Left lung (tissue), 10 donors: Measurements from ENCODE around the gene EIF2S2. TPM values are rescaled to one million over a fixed set of nuclear protein-coding genes. Genes with fewer than 3 reads are reported as not detected.

ENCODE experiments used
- ATAC-seq: fragments of 200-7000 bp; cut with Tn5 transposase; one replicate; pipeline ENCODE4 v1.9.1; 2020; ENCODE audit warnings: moderate library complexity
- DNase-seq, 4 donors: peaks; one replicate each; pipeline ENCODE4 v3.0.0-alpha.2; 2013 to 2020
- H3K27ac ChIP-seq, 2 donors: fragments of 200-600 bp; sonication (generic) in 1 of 2; one replicate each; pipeline versions ENCODE4 v1.5.0 to v1.8.0; 2020 to 2021
- H3K27me3 ChIP-seq, 2 donors: fragments of 200-600 bp; sonication (generic) in 1 of 2; one replicate each; pipeline versions ENCODE4 v1.5.0 to v1.8.0; 2020 to 2021
- H3K36me3 ChIP-seq, 2 donors: fragments of 200-600 bp; sonication (generic) in 1 of 2; one replicate each; pipeline versions ENCODE4 v1.5.0 to v1.8.0; 2020 to 2021
- H3K4me1 ChIP-seq, 2 donors: fragments of 200-600 bp; one replicate each; pipeline ENCODE4 v1.8.0; 2021
- H3K4me3 ChIP-seq, 2 donors: fragments of 200-600 bp; sonication (generic) in 1 of 2; one replicate each; pipeline versions ENCODE4 v1.5.0 to v1.8.0; 2020 to 2021; ENCODE audit warnings: mild to moderate bottlenecking in 1 of 2
- H3K9me3 ChIP-seq, 2 donors: fragments of 200-600 bp; sonication (generic) in 1 of 2; one replicate each; pipeline versions ENCODE4 v1.5.0 to v1.8.0; 2020 to 2021
- CTCF ChIP-seq, 2 donors: fragments of 200-600 bp; sonication (generic) in 1 of 2; IDR thresholded peaks; one replicate each; pipeline versions ENCODE4 v1.5.0 to v1.8.0; 2021; ENCODE audit warnings: antibody characterized with exemption in 2 of 2
- intact Hi-C, 2 donors: fragments of 100-400 bp; cut with DNase I; formaldehyde crosslinking; loops; one replicate each; pipeline versions ENCODE4 v1.11.2 to v1.14.2; 2022
- polyA plus RNA-seq, 6 donors: library from polyadenylated mRNA; unstranded; fragments of 120-200 nt; gene quantifications; one replicate each; pipeline ENCODE4 v1.2.1, GENCODE V29; 2013; ENCODE audit not compliant: insufficient read length in 6 of 6
- total RNA-seq, 2 donors: library from RNA; stranded (reverse); fragmentation: NEBNext Ultra II Directional; extraction: Animal tissue kit (Norgen Biotek cat#: 25700); gene quantifications; one replicate each; pipeline ENCODE4 v1.2.1, GENCODE V29; 2021
- donor health status: DM: no; HTN: yes; CAD: no.
- donor health status: DM: no; HTN: no; CAD: no.

EIF2S2 gene
- total and polyA plus RNA-seq, 8 donors = 41.7 to 61.6 (median 45.9) TPM

GRCh38 chr20:34085544-34086040 lies 26.5 kb downstream of the EIF2S2 start:
- H3K4me1 ChIP-seq = peaks cover 17 to 24% of the 10 kb centered on the region in 2 donors
- TF ChIP-seq CTCF (IDR thresholded peaks at IDR 0.05) = no peak
- H3K9me3 ChIP-seq = no peaks in the 10 kb centered on the region
- no peak overlapping the region for H3K27ac ChIP-seq
- H3K27me3 ChIP-seq = no peaks in the 10 kb centered on the region
- intact Hi-C loops = no loop called here
- H3K4me3 ChIP-seq = no peak overlapping the region
- DNase-seq (no peak), ATAC-seq (no peak)
- H3K36me3 ChIP-seq = peaks cover 0 to 96% of the 10 kb centered on the region in 2 donors

DNA sequence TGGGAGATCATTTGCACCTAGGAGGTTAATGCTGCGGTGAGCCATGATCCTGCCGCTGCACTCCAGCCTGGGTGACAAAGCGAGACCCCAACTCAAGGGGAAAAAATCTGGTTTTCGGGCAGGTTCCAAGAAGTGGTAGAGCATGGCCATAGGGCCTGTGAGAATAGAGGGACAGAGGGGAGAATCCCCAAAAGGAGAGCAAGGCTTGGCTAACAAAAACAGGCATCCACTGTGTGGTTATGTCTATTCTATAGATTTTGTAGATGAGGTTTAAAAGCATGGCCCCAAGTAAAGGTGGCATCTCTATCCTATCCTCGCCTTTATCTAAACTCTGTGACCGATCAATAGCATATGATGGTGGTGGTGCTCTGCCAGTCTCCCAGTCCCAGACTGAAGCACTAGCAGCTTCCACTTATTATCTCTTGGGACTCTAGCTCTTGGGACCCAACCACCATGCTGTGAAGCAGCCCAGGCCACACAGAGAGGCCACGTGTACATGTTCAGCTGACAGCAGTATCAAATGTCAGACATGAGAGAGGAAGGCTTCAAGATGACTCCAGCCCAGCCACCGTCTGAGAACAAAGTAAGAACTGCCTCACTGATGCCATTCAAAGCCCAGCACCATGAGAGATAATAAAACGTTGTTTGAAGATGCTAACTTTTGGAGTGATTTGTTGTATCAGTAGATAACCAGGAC lies 27.7 kb downstream of the EIF2S2 start:
- Histone ChIP-seq H3K4me3 (no peak overlapping the region), H3K27ac (peak overlapping the region; percentile 23 to 65), H3K4me1 (peaks cover 17 to 21% of the 10 kb centered on the region in 2 donors), H3K27me3 (no peaks in the 10 kb centered on the region), H3K9me3 (no peaks in the 10 kb centered on the region), H3K36me3 (peaks cover 0 to 96% of the 10 kb centered on the region in 2 donors)
- no peak for ATAC-seq
- no peak for TF ChIP-seq CTCF (IDR thresholded peaks at IDR 0.05)
- intact Hi-C loops = no loop called here
- no peak for DNase-seq

DNA sequence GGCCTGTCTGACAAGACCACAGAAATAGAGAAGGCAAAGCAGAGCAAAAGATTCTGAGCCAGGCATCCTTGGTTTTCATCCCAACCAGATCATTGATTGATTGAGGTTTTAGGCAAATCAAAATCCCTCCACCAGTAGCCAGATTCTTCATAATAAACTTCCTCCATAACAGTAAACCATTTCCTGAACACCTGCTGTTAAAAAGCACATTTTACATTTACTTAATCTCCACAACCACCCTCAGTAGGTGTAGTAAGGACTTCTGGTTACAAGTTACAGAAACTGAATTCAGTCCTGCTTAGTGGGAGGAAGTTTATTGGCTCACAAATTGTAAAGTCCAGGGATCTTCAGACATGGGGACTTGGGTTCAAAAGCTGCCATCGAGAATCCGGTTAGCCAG lies 28.3 kb downstream of the EIF2S2 start:
- intact Hi-C loops = no loop called here
- Histone ChIP-seq H3K27ac (peak overlapping the region; percentile 23 to 65), H3K27me3 (no peaks in the 10 kb centered on the region), H3K9me3 (no peaks in the 10 kb centered on the region), H3K4me3 (no peak overlapping the region), H3K4me1 (peaks cover 17 to 21% of the 10 kb centered on the region in 2 donors), H3K36me3 (peaks cover 0 to 96% of the 10 kb centered on the region in 2 donors)
- ATAC-seq (no peak), DNase-seq (no peak)
- TF ChIP-seq CTCF (IDR thresholded peaks at IDR 0.05) = no peak

DNA sequence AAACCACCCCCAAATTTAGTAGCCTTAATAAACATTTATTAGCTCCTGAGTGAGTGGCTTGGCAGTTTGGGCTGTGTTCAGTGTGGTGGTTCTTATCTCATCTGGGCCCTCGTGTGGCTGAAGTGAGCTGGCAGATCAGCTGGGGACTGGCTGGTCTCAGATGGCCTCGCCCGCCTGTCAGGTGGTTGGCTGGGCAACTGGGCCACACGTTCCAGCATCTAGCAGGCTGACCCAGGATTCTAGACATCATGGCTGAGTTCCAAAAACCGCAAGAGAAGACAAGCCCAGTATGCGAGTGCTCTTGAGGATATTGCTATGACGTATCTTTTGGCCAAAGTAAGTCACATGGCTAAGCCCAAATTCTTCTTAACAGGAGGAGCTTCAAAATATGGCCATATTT lies 28.9 kb downstream of the EIF2S2 start:
- intact Hi-C loops = no loop called here
- peaks cover 0 to 96% of the 10 kb centered on the region in 2 donors for H3K36me3 ChIP-seq
- no peak for TF ChIP-seq CTCF (IDR thresholded peaks at IDR 0.05)
- ATAC-seq = peak; percentile 95
- H3K4me1 ChIP-seq = peaks cover 17 to 21% of the 10 kb centered on the region in 2 donors
- peak in 3 of 4 donors; percentile 36 to 91 (median 90) for DNase-seq
- H3K4me3 ChIP-seq = no peak overlapping the region
- peak overlapping the region; percentile 50 to 65 for H3K27ac ChIP-seq
- no peaks in the 10 kb centered on the region for H3K9me3 ChIP-seq
- no peaks in the 10 kb centered on the region for H3K27me3 ChIP-seq

DNA sequence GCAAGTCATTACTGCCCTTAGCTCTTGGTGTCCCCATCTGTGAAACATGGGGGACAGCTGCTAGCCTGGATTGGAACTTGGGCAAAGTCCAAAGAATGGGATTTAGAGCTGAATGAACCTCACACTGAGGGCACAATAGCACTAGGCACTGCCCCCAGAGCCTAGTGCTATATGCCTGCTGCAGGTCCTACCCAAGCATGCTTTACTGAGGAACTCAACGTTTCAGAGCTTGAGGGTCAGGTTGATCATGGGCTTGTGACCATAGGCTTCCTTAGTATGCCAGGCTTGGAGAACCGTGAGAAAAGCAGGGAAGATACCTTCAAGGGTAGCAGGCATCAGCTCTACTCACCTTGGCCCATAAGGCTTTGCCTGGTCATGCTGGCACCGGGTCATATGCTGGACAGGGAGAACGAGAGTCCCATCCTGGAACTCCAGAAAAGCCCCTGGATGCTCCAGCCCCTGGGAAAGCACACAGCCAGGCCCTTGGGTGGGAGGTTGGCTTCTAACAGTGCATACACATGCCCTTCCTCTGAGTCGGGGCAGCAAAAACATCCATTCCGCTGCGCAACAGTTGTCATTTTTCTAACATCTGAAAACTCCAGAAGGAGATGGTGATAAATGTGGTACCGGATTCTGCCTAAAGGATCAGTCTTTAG lies 29.7 kb downstream of the EIF2S2 start:
- Histone ChIP-seq H3K4me1 (peaks cover 17 to 21% of the 10 kb centered on the region in 2 donors), H3K9me3 (no peaks in the 10 kb centered on the region), H3K27me3 (no peaks in the 10 kb centered on the region), H3K27ac (peak overlapping the region; percentile 50 to 65), H3K36me3 (peaks cover 0 to 96% of the 10 kb centered on the region in 2 donors), H3K4me3 (no peak overlapping the region)
- ATAC-seq (no peak), DNase-seq (no peak)
- intact Hi-C loops = no loop called here
- TF ChIP-seq CTCF (IDR thresholded peaks at IDR 0.05) = no peak
